NT2/D1 (cell line): ENCODE measurements around the gene DNAJC16.

Source experiments
- SUZ12 ChIP-seq: IDR thresholded peaks from 2 replicates; pipeline ENCODE4 v1.6.1; 2011; ENCODE audit not compliant: insufficient read length, insufficient read depth; ENCODE audit errors: extremely low read depth
- YY1 ChIP-seq: IDR thresholded peaks from 2 replicates; pipeline ENCODE4 v1.6.1; 2011; ENCODE audit not compliant: insufficient read length, insufficient read depth
- ZNF274 ChIP-seq: IDR thresholded peaks from 2 replicates; pipeline ENCODE4 v1.6.1; 2011; ENCODE audit warnings: mild to moderate bottlenecking, low read depth, low read length

DNA sequence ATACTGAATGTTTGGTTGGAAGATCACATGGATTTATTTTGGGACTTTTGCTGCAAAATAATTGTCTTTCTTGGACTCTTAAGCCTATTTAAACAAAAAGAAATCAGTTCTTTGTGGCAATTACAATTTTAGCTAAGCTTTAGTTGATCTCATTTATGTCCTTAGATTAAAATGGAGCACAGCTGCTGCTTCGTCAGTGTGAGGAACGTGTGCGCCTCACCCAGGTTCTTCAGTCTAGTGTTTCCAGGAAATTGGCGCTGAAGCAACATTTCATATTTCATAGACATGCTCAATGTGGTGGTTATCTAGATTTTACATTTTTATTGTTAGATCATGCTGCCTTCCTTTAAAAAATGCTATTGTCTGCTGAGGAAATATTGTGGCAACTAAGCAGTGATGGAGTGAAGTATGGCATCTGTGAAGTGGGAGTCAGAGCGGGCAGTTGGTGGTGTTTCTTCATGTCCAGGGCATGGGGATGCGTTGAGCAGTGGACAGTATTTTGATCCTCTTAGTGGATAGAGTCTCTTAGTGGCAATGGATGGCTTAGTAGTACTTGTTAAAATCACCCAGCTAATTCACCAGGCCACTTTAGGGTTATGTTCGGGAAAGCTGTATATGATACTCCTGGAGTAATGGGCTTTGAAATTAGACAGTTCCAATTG is 96.2 kb downstream of the DNAJC16 start:
- TF ChIP-seq ZNF274 (no peak), YY1 (no peak), SUZ12 (no peak)
